ENCODE data around the gene B3GALT6. TPM values are rescaled to one million over a fixed set of nuclear protein-coding genes. Genes with fewer than 3 reads are reported as not detected.

The B3GALT6 gene
- total RNA-seq, 1 experiment from 2014 or later, result 27.1 TPM

GRCh38 chr1:1223891-1224290 lies 8.1 kb upstream of the B3GALT6 start:
- Histone ChIP-seq H3T11ph (ENCODE audit: low read length) (no peak overlapping the region), H3K9ac (ENCODE audit: extremely low read depth, insufficient read length, low read length) (no peak overlapping the region), H2BK120ac (ENCODE audit: low read depth, low read length, poor library complexity, severe bottlenecking) (no peak overlapping the region), H3K56ac (ENCODE audit: insufficient read length, low read depth, low read length) (no peak overlapping the region), H3K4ac (ENCODE audit: low read depth, low read length) (no peak overlapping the region), H2BK20ac (ENCODE audit: low read depth, low read length, poor library complexity, severe bottlenecking) (no peak overlapping the region), H4K20me1 (ENCODE audit: control insufficient read depth, insufficient read depth, insufficient read length) (no peaks in the 10 kb centered on the region), H3K27ac (ENCODE audit: insufficient read length, low read depth, low read length) (no peak overlapping the region), H3K23me2 (ENCODE audit: insufficient read length, low read depth, low read length, poor library complexity, severe bottlenecking) (no peaks in the 10 kb centered on the region), H3K27me3 (ENCODE audit: insufficient read depth, low read length) (no peaks in the 10 kb centered on the region), H3K79me2 (ENCODE audit: insufficient read depth, low read length) (no peaks in the 10 kb centered on the region; the same call in 1 of the 2 replicates), H3K23ac (ENCODE audit: insufficient read length, low read depth, low read length) (no peak overlapping the region), H2AK5ac (ENCODE audit: insufficient read length, low read length) (no peak overlapping the region), H3K79me1 (ENCODE audit: insufficient read depth, low read depth, low read length, poor library complexity, severe bottlenecking) (no peaks in the 10 kb centered on the region), H2AFZ (ENCODE audit: low read length) (no peak overlapping the region), H3K18ac (ENCODE audit: insufficient read length, low read depth, low read length) (no peak overlapping the region), H4K91ac (ENCODE audit: insufficient read length, low read depth, low read length) (no peak overlapping the region), H4K8ac (replicated peaks; ENCODE audit: insufficient read length, low read depth, low read length) (no peak overlapping the region), H3K4me2 (ENCODE audit: insufficient read depth, insufficient read length, low read length) (no peak overlapping the region), H2BK12ac (ENCODE audit: insufficient read length, low read depth, low read length) (no peak overlapping the region), H2BK5ac (ENCODE audit: insufficient read length, low read length) (no peak overlapping the region), H3K14ac (ENCODE audit: insufficient read depth, low read length) (no peak overlapping the region), H4K5ac (ENCODE audit: insufficient read length, low read depth, low read length) (no peak overlapping the region), H3K4me1 (ENCODE audit: insufficient read depth, low read length) (no peaks in the 10 kb centered on the region), H2BK15ac (ENCODE audit: low read depth, low read length) (no peak overlapping the region), H3K9me3 (ENCODE audit: control insufficient read depth, low read depth, low read length) (no peaks in the 10 kb centered on the region)
- DNase-seq, result no peak
- TF ChIP-seq CTCF (conservative IDR thresholded peaks at IDR 0.05), result no peak
- H3K9me3 Mint-ChIP-seq, result no peaks in the 10 kb centered on the region; a peak in 1 of 5 replicates
- no peaks in the 10 kb centered on the region for H3K4me1 Mint-ChIP-seq
- no peak overlapping the region for H3K4me3 Mint-ChIP-seq
- no peak overlapping the region for H3K27ac Mint-ChIP-seq
- no peaks in the 10 kb centered on the region for H3K27me3 Mint-ChIP-seq (ENCODE audit: low read depth)
- no CpG with 5 or more reads among the region's 21 CpGs for WGBS (ENCODE audit: extremely low coverage, insufficient read length, low lambda C conversion rate)
- peaks cover 25 to 61% (median 46%) of the 10 kb centered on the region in 3 experiments for H3K36me3 Mint-ChIP-seq (ENCODE audit: insufficient read depth in 1 of 3, low read depth in 3 of 3)

All from H9 (cell line).